ENCODE measurements around the gene RASAL2.

- TF ChIP-seq FOXP2 (optimal IDR thresholded peaks at IDR 0.05; ENCODE audit: control extremely low read depth, extremely low read length, insufficient read depth): no peak
- no peak for TF ChIP-seq POLR2AphosphoS5 (IDR thresholded peaks at IDR 0.05; ENCODE audit: borderline replicate concordance, low read depth, low read length)
Measured at GRCh38 chr1:178483251-178483957, 389.5 kb downstream of the RASAL2 start.
